HG03135 (cell line): Measurements from ENCODE around the gene TAOK1.
A peak's percentile ranks its signal among the peaks of the same experiment; 100 is the strongest.

Experiments used
- ATAC-seq: cut with Tn5 transposase; IDR thresholded peaks from one replicate; pipeline ENCODE4 v1.9.1; 2021; ENCODE audit warnings: mild to moderate bottlenecking, moderate library complexity; ENCODE audit not compliant: unreplicated experiment

Gene TAOK1

GRCh38 chr17:29378500-29378899, 11.7 kb upstream of the TAOK1 start:
- ATAC-seq = no peak

- ATAC-seq = no peak
These were observed 10.8 kb upstream of the TAOK1 start for GRCh38 chr17:29379084-29379991.

DNA sequence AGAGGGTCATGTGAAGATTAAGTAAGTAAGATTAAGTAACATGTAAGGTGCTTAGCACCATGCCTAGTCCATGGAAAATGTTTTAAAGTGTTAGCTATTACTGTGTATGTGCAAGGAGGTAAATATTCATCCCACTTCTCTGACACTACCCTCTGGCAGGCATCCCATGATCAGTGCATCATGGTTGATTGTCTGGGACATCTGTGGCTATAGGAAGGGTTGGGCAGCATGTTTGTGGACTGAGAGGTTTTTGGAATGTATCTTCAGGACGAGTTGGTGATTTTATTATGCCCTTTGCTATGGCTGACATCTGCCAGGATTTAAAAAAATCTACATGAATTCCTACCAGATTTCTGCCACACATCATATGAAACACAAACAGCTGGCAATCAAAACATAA, 6.5 kb upstream of the TAOK1 start:
- ATAC-seq = no peak

GRCh38 chr17:29384901-29385300, 5.3 kb upstream of the TAOK1 start:
- ATAC-seq = no peak

DNA sequence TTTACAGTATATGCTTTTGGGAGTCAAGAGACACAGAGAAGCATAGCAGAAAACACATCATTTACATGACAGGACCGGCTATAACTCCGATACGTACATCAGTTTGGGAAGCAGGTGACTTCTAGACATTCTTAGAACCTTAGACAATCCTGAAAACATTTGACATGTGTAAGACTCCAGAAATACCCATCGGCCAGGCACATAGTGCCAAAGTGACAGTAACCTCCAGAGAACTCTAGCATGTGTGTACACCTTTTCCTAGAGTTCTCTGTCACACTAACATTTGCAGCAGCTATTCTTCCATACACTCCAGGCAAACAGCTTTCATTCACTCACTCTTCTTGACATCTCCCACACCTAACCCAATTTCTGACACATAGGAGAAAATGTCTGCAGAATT, 3.4 kb upstream of the TAOK1 start:
- ATAC-seq = no peak

DNA sequence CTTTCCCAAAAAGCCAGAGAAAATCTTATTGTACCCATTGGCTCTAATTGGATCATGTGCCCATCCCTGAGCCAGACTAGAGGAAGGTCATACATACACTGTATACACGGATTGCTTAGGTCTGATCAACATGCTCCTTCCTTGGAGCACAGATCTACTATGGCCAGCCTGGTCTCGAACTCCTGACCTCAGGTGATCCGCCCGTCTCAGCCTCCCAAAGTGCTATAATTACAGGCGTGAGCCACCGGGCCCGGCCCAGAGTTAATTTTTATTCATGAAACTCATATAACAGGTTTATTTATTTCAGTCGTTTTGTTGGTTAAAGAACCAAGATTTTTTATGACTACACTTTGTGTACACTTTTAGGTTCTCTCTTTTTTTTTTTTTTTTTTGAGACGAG, 1.2 kb upstream of the TAOK1 start:
- ATAC-seq = no peak

- peak; percentile 9 for ATAC-seq
These were observed 878 bp downstream of the TAOK1 start for GRCh38 chr17:29390851-29391631.

DNA sequence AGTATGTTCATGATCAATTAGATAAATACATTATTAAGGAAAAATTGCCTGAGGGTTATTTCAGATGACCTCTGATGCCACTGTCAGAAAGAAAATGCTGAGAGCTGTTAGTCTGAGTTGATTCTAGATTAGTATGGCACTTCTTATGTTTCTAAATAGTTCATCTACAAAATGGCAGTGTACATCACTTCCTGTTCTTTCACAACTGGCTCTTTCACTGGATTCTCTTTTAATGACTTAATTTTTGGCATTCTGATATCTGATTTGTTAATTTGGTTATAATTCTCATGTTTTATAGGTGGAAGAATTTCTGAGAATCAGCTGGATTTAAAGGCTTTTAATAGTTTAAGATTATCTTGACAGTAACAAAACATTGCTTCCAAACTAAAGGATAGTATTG, 3.3 kb downstream of the TAOK1 start:
- no peak for ATAC-seq

DNA sequence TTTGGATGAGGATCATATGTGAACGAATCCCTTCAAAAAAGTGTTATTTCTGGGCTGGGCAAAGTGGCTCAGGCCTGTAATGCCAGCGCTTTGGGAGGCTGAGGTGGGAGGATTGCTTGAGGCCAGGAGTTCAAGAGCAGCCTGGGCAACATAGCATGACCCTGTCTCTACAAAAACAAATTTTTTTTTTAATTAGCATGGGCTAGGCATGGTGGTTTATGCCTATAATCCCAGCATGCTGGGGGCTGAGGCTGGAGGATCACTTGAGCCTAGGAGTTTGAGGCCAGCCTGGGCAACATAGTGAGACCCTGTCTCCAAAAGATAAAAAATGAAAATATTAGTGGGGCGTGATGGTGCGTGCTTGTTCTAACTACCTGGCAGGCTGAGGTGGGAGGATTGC, 4.6 kb downstream of the TAOK1 start:
- no peak for ATAC-seq

- no peak for ATAC-seq
These were observed 5.9 kb downstream of the TAOK1 start for GRCh38 chr17:29396066-29396465.

DNA sequence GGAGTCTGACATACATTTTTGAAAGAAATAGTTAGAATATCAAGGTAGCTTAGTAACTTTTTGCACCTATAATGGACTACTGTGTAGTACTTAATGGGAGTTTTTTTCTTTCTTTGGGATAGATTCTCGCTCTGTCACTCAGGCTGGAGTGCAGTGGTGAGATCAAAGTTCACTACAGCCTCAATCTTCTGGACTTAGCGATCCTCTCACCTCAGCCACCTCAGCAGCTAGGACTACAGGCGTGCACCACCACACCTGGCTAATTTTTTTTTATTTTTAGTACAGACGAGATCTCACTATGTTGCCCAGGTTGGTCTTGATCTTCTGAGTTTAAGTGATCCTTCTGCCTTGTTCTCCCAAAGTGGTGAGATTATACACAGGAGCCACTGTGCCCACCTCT, 9.5 kb downstream of the TAOK1 start:
- ATAC-seq = no peak

GRCh38 chr17:29400818-29401217, 10.7 kb downstream of the TAOK1 start:
- no peak for ATAC-seq

DNA sequence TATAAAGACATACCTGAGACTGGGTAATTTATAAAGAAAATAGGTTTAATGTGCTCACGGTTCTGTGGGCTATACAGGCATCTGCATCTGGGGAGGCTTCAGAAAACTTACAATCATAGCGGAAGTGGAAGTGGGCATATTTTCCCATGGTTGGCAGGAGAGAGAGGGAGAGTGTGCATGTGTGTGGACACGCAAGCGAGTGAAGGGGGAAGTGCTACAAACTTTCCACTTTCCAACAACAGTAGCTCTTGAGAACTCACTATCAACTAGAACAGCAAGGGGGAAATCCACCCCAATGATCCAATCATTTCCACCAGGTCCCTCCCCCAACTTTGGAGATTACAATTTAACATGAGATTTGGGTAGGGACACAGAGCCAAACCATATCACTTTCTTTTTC, 11.1 kb downstream of the TAOK1 start:
- ATAC-seq = no peak

DNA sequence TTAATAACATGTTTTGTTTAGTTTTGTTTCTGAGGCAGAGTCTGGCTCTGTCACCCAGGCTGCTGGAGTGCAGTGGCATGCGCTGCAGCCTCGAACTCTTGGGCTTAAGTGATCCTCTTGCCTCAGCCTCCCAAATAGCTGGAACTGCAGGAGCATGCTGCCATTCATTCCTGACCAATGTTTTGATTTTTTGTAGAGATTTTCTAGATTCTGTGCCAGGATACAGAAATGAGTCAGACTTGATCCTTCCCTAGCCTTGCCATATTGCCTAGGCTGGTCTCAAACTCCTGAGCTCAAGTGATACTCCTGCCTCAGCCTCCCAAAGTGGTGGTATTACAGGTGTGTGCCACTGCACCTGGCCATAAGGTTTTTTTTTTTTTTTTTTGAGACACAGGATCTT, 17.7 kb downstream of the TAOK1 start:
- no peak for ATAC-seq

GRCh38 chr17:29409963-29410362, 19.8 kb downstream of the TAOK1 start:
- ATAC-seq = no peak

GRCh38 chr17:29412780-29413565, 22.8 kb downstream of the TAOK1 start:
- no peak for ATAC-seq

DNA sequence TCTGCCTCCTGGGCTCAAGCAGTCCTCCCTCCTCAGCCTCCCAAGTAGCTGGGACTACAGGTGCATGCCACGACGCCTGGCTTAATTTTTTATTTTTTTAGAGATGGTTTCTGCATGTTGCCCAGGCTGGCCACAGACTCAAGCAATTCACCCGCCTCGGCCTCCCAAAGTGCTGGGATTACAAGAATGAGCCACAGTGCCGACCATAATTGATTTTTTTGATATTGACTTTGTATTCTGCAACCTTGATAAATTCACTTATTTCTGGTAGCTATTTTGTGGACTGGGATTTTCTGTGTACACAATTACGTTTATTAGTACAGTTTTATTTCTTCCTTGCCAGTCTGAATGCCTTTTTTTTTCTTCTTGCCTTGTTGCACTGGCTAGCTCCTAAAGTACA, 30.0 kb downstream of the TAOK1 start:
- ATAC-seq = no peak

- no peak for ATAC-seq
These were observed 40.1 kb downstream of the TAOK1 start for GRCh38 chr17:29430275-29430674.

DNA sequence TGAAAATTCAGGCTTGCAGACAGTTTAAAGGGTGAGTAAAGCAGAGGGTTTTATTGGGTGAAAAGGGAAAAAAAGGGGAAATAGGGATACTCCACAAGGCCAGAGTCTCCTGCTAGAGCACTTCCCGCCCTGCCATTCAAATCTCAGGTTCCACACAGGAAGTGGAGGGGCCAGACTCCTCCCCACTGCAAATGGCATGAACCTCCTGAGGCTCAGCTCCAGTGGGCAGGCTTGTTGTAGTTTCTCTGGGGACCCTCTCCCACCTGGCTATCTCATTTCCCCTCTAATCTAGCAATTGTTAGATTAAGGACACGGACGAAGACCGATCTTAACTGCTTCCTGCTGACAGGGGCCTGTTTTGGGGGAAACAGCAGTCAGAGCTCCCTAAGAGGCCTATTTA, 43.4 kb downstream of the TAOK1 start:
- no peak for ATAC-seq

- ATAC-seq = no peak
These were observed 44.4 kb downstream of the TAOK1 start for GRCh38 chr17:29434550-29434949.

GRCh38 chr17:29442451-29442850, 52.3 kb downstream of the TAOK1 start:
- no peak for ATAC-seq
